ENCODE results near the gene DYNC1I1. TPM values are rescaled to one million over a fixed set of nuclear protein-coding genes. Genes with fewer than 3 reads are reported as not detected.

Gene DYNC1I1
- total RNA-seq, 1 experiment from 2014 or later: 8.3 TPM

- Histone ChIP-seq H3K4me3 (ENCODE audit: low read depth, low read length) (no peak overlapping the region), H3K36me3 (ENCODE audit: control insufficient read depth, insufficient read depth, low read length) (no peaks in the 10 kb centered on the region), H3K27me3 (replicated peaks; ENCODE audit: control insufficient read depth, insufficient read depth, low read length) (no peaks in the 10 kb centered on the region), H3K4me1 (peaks cover 28% of the 10 kb centered on the region), H3K9me3 (no peaks in the 10 kb centered on the region)
- TF ChIP-seq, protein P1, sequence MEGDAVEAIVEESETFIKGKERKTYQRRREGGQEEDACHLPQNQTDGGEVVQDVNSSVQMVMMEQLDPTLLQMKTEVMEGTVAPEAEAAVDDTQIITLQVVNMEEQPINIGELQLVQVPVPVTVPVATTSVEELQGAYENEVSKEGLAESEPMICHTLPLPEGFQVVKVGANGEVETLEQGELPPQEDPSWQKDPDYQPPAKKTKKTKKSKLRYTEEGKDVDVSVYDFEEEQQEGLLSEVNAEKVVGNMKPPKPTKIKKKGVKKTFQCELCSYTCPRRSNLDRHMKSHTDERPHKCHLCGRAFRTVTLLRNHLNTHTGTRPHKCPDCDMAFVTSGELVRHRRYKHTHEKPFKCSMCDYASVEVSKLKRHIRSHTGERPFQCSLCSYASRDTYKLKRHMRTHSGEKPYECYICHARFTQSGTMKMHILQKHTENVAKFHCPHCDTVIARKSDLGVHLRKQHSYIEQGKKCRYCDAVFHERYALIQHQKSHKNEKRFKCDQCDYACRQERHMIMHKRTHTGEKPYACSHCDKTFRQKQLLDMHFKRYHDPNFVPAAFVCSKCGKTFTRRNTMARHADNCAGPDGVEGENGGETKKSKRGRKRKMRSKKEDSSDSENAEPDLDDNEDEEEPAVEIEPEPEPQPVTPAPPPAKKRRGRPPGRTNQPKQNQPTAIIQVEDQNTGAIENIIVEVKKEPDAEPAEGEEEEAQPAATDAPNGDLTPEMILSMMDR (IDR thresholded peaks at IDR 0.05; ENCODE audit: insufficient read depth in 1 of 2, low read depth in 1 of 2, low read length in 1 of 2, severe bottlenecking in 1 of 2, unreplicated experiment in 1 of 2): no peak
- no TSS peak for BruUV-seq (replicated peaks)
- intact Hi-C loops (cut with micrococcal nuclease; ENCODE audit: unreplicated experiment): no loop called here
- Mint-ChIP-seq H3K4me3 (ENCODE audit: unreplicated experiment) (no peak overlapping the region), H3K9me3 (ENCODE audit: unreplicated experiment) (no peaks in the 10 kb centered on the region), H3K27me3 (ENCODE audit: insufficient read depth, unreplicated experiment) (no peaks in the 10 kb centered on the region), H3K27ac (ENCODE audit: unreplicated experiment) (no peak overlapping the region), H3K4me1 (ENCODE audit: low read depth, unreplicated experiment) (peaks cover 26% of the 10 kb centered on the region), H3K36me3 (ENCODE audit: insufficient read depth, unreplicated experiment) (no peaks in the 10 kb centered on the region)
- ChIA-PET CTCF (no interaction called here), POLR2A (no interaction called here)
- no peak for DNase-seq
Measured at GRCh38 chr7:95845007-95845406, 72.7 kb downstream of the DYNC1I1 start.

DNA sequence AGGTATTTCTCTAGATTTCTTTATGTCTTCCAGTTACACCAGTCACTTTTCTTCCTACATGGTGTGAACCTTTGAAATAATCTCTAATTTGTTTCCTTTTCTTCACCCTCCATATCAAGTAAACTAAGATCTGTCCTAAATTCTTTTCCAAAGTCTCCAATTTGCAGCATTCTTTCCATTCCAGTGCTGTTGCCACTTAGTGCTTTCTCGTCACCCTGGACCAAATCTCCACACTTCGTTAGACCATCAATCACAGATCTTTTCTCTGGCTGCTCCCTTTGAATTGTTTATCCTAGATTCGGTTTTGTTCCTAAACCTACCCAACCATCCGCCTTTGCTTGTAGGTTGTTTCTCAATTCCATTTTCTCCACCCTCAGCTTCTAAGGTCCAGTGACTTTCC is 74.7 kb downstream of the DYNC1I1 start:
- Mint-ChIP-seq H3K27ac (ENCODE audit: unreplicated experiment) (peak overlapping the region; percentile 48), H3K9me3 (ENCODE audit: unreplicated experiment) (no peaks in the 10 kb centered on the region), H3K36me3 (ENCODE audit: insufficient read depth, unreplicated experiment) (no peaks in the 10 kb centered on the region), H3K27me3 (ENCODE audit: insufficient read depth, unreplicated experiment) (no peaks in the 10 kb centered on the region), H3K4me1 (ENCODE audit: low read depth, unreplicated experiment) (peaks cover 22% of the 10 kb centered on the region), H3K4me3 (ENCODE audit: unreplicated experiment) (peak overlapping the region; percentile 5)
- Histone ChIP-seq H3K4me1 (peaks cover 24% of the 10 kb centered on the region), H3K4me3 (ENCODE audit: low read depth, low read length) (no peak overlapping the region), H3K27me3 (replicated peaks; ENCODE audit: control insufficient read depth, insufficient read depth, low read length) (no peaks in the 10 kb centered on the region), H3K9me3 (no peaks in the 10 kb centered on the region), H3K36me3 (ENCODE audit: control insufficient read depth, insufficient read depth, low read length) (no peaks in the 10 kb centered on the region)
- DNase-seq: no peak
- CTCF ChIA-PET: interaction anchor here (0.6 kb wide), 1 partner anchor 130 kb away, joined by 3 read pairs; no protein-coding TSS in a partner anchor
- POLR2A ChIA-PET: no interaction called here
- TF ChIP-seq, protein P1 (IDR thresholded peaks at IDR 0.05; ENCODE audit: insufficient read depth in 1 of 2, low read depth in 1 of 2, low read length in 1 of 2, severe bottlenecking in 1 of 2, unreplicated experiment in 1 of 2): no peak
- no TSS peak for BruUV-seq (replicated peaks)
- intact Hi-C loops (cut with micrococcal nuclease; ENCODE audit: unreplicated experiment): no loop called here

- BruUV-seq (replicated peaks): no TSS peak
Measured at GRCh38 chr7:95859429-95859828, 87.1 kb downstream of the DYNC1I1 start.

More at GRCh38 chr7:95859429-95859828, 87.1 kb downstream of the DYNC1I1 start:
- DNase-seq: no peak
- H3K27me3 ChIP-seq (replicated peaks; ENCODE audit: control insufficient read depth, insufficient read depth, low read length): no peaks in the 10 kb centered on the region
- no peak overlapping the region for H3K4me3 ChIP-seq (ENCODE audit: low read depth, low read length)
- CTCF ChIA-PET: no interaction called here
- Mint-ChIP-seq H3K4me3 (ENCODE audit: unreplicated experiment) (no peak overlapping the region), H3K27me3 (ENCODE audit: insufficient read depth, unreplicated experiment) (no peaks in the 10 kb centered on the region), H3K4me1 (ENCODE audit: low read depth, unreplicated experiment) (no peaks in the 10 kb centered on the region), H3K27ac (ENCODE audit: unreplicated experiment) (no peak overlapping the region), H3K9me3 (ENCODE audit: unreplicated experiment) (no peaks in the 10 kb centered on the region), H3K36me3 (ENCODE audit: insufficient read depth, unreplicated experiment) (no peaks in the 10 kb centered on the region)
- peaks cover 4% of the 10 kb centered on the region; the same call in 1 of the 2 replicates for H3K4me1 ChIP-seq
- POLR2A ChIA-PET: no interaction called here
- H3K36me3 ChIP-seq (ENCODE audit: control insufficient read depth, insufficient read depth, low read length): no peaks in the 10 kb centered on the region
- intact Hi-C loops (cut with micrococcal nuclease; ENCODE audit: unreplicated experiment): no loop called here
- H3K9me3 ChIP-seq: no peaks in the 10 kb centered on the region
- TF ChIP-seq, protein P1 (IDR thresholded peaks at IDR 0.05; ENCODE audit: insufficient read depth in 1 of 2, low read depth in 1 of 2, low read length in 1 of 2, severe bottlenecking in 1 of 2, unreplicated experiment in 1 of 2): no peak

Data from Caco-2 (cell line).